Uterus (tissue), 2 donors: ENCODE results near the gene TATDN3.

Experiments used
- POLR2A ChIP-seq, 2 donors: fragments of 450-650 bp; IDR thresholded peaks; one replicate each; pipeline ENCODE4 v1.6.1; 2016; ENCODE audit warnings: antibody characterized with exemption in 2 of 2, mild to moderate bottlenecking in 1 of 2, moderate library complexity in 1 of 2
- TF ChIP-seq, protein P1 (sequence below), 4 experiments: fragments of 200-600 bp in 2 of 4; fragments of 450-650 bp in 2 of 4; sonication (generic) in 2 of 4; IDR thresholded peaks; one replicate each; pipeline ENCODE4 v1.5.1; 2016 to 2019; ENCODE audit warnings: antibody characterized with exemption in 4 of 4, mild to moderate bottlenecking in 2 of 4, moderate library complexity in 1 of 4

DNA sequence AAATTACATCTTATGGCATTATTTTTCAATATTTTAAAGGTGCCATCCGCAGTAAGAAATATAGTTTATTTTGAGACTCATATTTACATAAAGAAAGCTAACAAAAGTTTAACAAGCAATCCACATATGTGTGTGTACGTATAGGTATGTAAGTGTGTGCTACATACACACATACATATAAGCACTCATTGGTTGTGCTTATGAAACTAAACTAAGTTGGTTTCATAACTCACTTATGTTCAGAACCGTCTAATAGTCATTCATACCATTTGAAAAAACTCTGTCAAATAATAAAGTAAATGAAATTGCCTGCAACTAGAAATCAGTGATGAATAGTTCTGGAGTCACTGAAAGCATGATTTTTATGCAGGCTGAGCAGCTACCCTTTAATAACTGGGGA lies 14.1 kb downstream of the TATDN3 start:
- TF ChIP-seq, protein P1, sequence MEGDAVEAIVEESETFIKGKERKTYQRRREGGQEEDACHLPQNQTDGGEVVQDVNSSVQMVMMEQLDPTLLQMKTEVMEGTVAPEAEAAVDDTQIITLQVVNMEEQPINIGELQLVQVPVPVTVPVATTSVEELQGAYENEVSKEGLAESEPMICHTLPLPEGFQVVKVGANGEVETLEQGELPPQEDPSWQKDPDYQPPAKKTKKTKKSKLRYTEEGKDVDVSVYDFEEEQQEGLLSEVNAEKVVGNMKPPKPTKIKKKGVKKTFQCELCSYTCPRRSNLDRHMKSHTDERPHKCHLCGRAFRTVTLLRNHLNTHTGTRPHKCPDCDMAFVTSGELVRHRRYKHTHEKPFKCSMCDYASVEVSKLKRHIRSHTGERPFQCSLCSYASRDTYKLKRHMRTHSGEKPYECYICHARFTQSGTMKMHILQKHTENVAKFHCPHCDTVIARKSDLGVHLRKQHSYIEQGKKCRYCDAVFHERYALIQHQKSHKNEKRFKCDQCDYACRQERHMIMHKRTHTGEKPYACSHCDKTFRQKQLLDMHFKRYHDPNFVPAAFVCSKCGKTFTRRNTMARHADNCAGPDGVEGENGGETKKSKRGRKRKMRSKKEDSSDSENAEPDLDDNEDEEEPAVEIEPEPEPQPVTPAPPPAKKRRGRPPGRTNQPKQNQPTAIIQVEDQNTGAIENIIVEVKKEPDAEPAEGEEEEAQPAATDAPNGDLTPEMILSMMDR (IDR thresholded peaks at IDR 0.05), result no peak
- no peak for TF ChIP-seq POLR2A (IDR thresholded peaks at IDR 0.05)
